ENCODE results near the gene LYVE1.

GRCh38 chr11:10611979-10612862, 43.8 kb upstream of the LYVE1 start:
- TF ChIP-seq, protein P1, sequence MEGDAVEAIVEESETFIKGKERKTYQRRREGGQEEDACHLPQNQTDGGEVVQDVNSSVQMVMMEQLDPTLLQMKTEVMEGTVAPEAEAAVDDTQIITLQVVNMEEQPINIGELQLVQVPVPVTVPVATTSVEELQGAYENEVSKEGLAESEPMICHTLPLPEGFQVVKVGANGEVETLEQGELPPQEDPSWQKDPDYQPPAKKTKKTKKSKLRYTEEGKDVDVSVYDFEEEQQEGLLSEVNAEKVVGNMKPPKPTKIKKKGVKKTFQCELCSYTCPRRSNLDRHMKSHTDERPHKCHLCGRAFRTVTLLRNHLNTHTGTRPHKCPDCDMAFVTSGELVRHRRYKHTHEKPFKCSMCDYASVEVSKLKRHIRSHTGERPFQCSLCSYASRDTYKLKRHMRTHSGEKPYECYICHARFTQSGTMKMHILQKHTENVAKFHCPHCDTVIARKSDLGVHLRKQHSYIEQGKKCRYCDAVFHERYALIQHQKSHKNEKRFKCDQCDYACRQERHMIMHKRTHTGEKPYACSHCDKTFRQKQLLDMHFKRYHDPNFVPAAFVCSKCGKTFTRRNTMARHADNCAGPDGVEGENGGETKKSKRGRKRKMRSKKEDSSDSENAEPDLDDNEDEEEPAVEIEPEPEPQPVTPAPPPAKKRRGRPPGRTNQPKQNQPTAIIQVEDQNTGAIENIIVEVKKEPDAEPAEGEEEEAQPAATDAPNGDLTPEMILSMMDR (IDR thresholded peaks at IDR 0.05 in 4 of 5, conservative IDR thresholded peaks at IDR 0.05 in 1 of 5), result no peak
- TF ChIP-seq POLR2A (IDR thresholded peaks at IDR 0.05), result no peak
